HuH-7.5 (cell line): ENCODE data around the gene TUBB.
"Not testable (repeated sequence)": the region's sequence is repeated elsewhere in the genome, so short reads cannot be mapped to it uniquely, and the experiment has no call there.

Source experiments
- DNase-seq: peaks from one replicate; pipeline ENCODE4 v3.0.0; 2011; ENCODE audit warnings: low spot score

The TUBB gene

GRCh38 chr6:30760549-30760948 is 40.4 kb downstream of the TUBB start:
- no peak for DNase-seq

GRCh38 chr6:30761791-30762429 is 41.8 kb downstream of the TUBB start:
- no peak for DNase-seq

- no peak for DNase-seq
Observed at GRCh38 chr6:30763155-30763617, 43.0 kb downstream of the TUBB start.

- DNase-seq, result peak; percentile 33
Observed at GRCh38 chr6:30763618-30764489, 43.7 kb downstream of the TUBB start.

- DNase-seq, result not testable (repeated sequence)
Observed at GRCh38 chr6:30764490-30765043, 44.4 kb downstream of the TUBB start.

GRCh38 chr6:30765495-30765894 is 45.3 kb downstream of the TUBB start:
- DNase-seq, result not testable (repeated sequence)

- DNase-seq, result no peak
Observed at GRCh38 chr6:30766461-30767157, 46.5 kb downstream of the TUBB start.

- DNase-seq, result no peak
Observed at GRCh38 chr6:30767158-30767943, 47.2 kb downstream of the TUBB start.

GRCh38 chr6:30767944-30768301 is 47.8 kb downstream of the TUBB start:
- no peak for DNase-seq

GRCh38 chr6:30768634-30769087 is 48.5 kb downstream of the TUBB start:
- DNase-seq, result no peak

GRCh38 chr6:30769088-30769852 is 49.1 kb downstream of the TUBB start:
- no peak for DNase-seq

- no peak for DNase-seq
Observed at GRCh38 chr6:30769853-30770524, 49.8 kb downstream of the TUBB start.

- no peak for DNase-seq
Observed at GRCh38 chr6:30770592-30770991, 50.4 kb downstream of the TUBB start.

- no peak for DNase-seq
Observed at GRCh38 chr6:30774701-30775100, 54.5 kb downstream of the TUBB start.
